Transverse colon (tissue), 4 donors: Measurements from ENCODE around the gene HELZ2. TPM values are rescaled to one million over a fixed set of nuclear protein-coding genes. Genes with fewer than 3 reads are reported as not detected.

Source experiments
- DNase-seq: peaks from one replicate; pipeline ENCODE4 v3.0.0-alpha.2; 2019
- H3K27ac ChIP-seq, 4 donors: fragments of 200-600 bp; sonication (generic); 2 replicates each; pipeline ENCODE4 v1.5.1; 2016 to 2018; ENCODE audit warnings: inconsistent platforms in 4 of 4
- H3K27me3 ChIP-seq: fragments of 200-600 bp; sonication (generic); 2 replicates; pipeline ENCODE4 v1.5.1; 2017; ENCODE audit warnings: inconsistent platforms
- H3K36me3 ChIP-seq, 4 donors: fragments of 200-600 bp; sonication (generic); 2 replicates each; pipeline ENCODE4 v1.5.1; 2017 to 2019; ENCODE audit warnings: inconsistent platforms in 4 of 4
- H3K4me1 ChIP-seq, 4 donors: fragments of 200-600 bp; sonication (generic); 2 replicates each; pipeline ENCODE4 v1.5.1; 2017 to 2020; ENCODE audit warnings: inconsistent platforms in 4 of 4
- H3K4me3 ChIP-seq, 4 donors: fragments of 200-600 bp; sonication (generic); 1 replicate in 1 of 4; 2 replicates in 3 of 4; pipeline versions ENCODE4 v1.5.1 to v1.6.1; 2017 to 2019; ENCODE audit warnings: inconsistent platforms in 4 of 4
- H3K9me3 ChIP-seq, 2 donors: fragments of 200-600 bp; sonication (generic); 2 replicates each; pipeline ENCODE4 v1.5.1; 2017 to 2019; ENCODE audit warnings: inconsistent platforms in 2 of 2
- CTCF ChIP-seq, 5 experiments: fragments of 200-600 bp in 3 of 5; fragments of 450-650 bp in 2 of 5; sonication (generic) in 3 of 5; IDR thresholded peaks; 1 replicate in 2 of 5; 2 replicates in 3 of 5; pipeline ENCODE4 v1.5.1; 2016 to 2017; ENCODE audit warnings: antibody characterized with exemption in 5 of 5, inconsistent platforms in 3 of 5, mild to moderate bottlenecking in 2 of 5, moderate library complexity in 1 of 5
- EP300 ChIP-seq: sonication (generic); formaldehyde crosslinking; IDR thresholded peaks from one replicate; pipeline ENCODE4 v1.6.1; 2017; ENCODE audit warnings: antibody characterized with exemption, low read depth
- POLR2A ChIP-seq: fragments of 450-650 bp; IDR thresholded peaks from one replicate; pipeline ENCODE4 v1.6.1; 2016; ENCODE audit warnings: antibody characterized with exemption, mild to moderate bottlenecking, moderate library complexity
- POLR2AphosphoS5 ChIP-seq, 3 donors: sonication (generic); formaldehyde crosslinking; IDR thresholded peaks; one replicate each; pipeline ENCODE4 v1.6.1; 2016; ENCODE audit warnings: antibody characterized with exemption in 3 of 3
- WGBS, 2 donors: methylation state at CpG; one replicate each; pipeline ENCODE4 v1.1.5; 2018; ENCODE audit warnings: low coverage in 1 of 2; 5-methylcytosine and 5-hydroxymethylcytosine counted together
- in situ Hi-C, 4 donors: fragments of 200-750 bp; cut with MboI; loops; one replicate each; pipeline versions ENCODE4 v1.15.0 to v1.15.1; 2017; ENCODE audit warnings: low sequenced_read_pairs in 3 of 4, low pct_ligation_motif_present in 1 of 4, low pct_unique_long_range_greater_than_20kb in 1 of 4
- intact Hi-C: fragments of 100-400 bp; cut with DNase I; formaldehyde crosslinking; loops from one replicate; pipeline ENCODE4 v1.15.1; 2023; ENCODE audit warnings: low total_unique reads
- total RNA-seq, 4 donors: library from RNA; depleted of rRNA; stranded (reverse); fragments of >200 nt; gene quantifications; one replicate each; pipeline ENCODE4 v1.1.0, GENCODE V29; 2016

HELZ2 gene
- total RNA-seq, 4 donors from 2014 or later = 32.9 to 49.4 (median 38.8) TPM

GRCh38 chr20:63558804-63559484 is 15.1 kb downstream of the HELZ2 start:
- Histone ChIP-seq H3K9me3 (no peaks in the 10 kb centered on the region), H3K27me3 (peaks cover 11% of the 10 kb centered on the region), H3K4me1 (peaks cover 0 to 5% (median 5%) of the 10 kb centered on the region in 4 donors), H3K4me3 (no peak overlapping the region), H3K36me3 (peaks cover 0 to 15% (median 5%) of the 10 kb centered on the region in 4 donors), H3K27ac (no peak overlapping the region)
- WGBS, 2 donors = 81% methylated on average over 12 of the region's 14 CpGs; no CpG with 5 or more reads in 1 of the 2 donors
- intact Hi-C loops = no loop called here
- in situ Hi-C loops = no loop called here
- no peak for TF ChIP-seq EP300
- TF ChIP-seq CTCF (IDR thresholded peaks at IDR 0.05) = no peak
- no peak for TF ChIP-seq POLR2A
- TF ChIP-seq POLR2AphosphoS5 (IDR thresholded peaks at IDR 0.05) = no peak
- no peak for DNase-seq

DNA sequence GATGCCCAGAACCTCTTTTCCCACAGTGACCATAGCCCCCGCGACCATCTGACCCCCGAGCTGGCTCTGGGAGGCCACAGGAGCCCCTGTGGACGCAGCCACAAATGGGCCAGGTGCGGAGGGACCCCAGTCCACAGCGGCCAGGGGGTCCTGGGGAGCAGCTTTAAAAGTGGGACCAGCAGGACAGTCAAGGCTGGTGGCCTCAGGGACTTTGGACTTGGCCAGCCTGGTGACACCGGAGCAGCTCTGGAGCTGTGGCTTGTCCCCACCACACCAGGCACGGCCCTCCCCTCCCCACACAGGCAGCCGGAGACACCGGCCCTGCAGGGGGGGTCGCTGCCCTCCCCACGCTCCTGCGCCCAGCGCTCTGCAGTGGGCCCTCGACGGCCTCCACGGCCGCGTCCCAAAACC is 16.6 kb downstream of the HELZ2 start:
- Histone ChIP-seq H3K4me3 (no peak overlapping the region), H3K36me3 (peaks cover 0 to 14% (median 5%) of the 10 kb centered on the region in 4 donors), H3K27ac (no peak overlapping the region), H3K27me3 (peaks cover 16% of the 10 kb centered on the region), H3K9me3 (no peaks in the 10 kb centered on the region), H3K4me1 (peaks cover 0 to 18% (median 10%) of the 10 kb centered on the region in 4 donors)
- in situ Hi-C loops (no loop called here), intact Hi-C loops (no loop called here)
- WGBS, 2 donors = 93% methylated on average over 14 of the region's 19 CpGs; no CpG with 5 or more reads in 1 of the 2 donors
- no peak for DNase-seq
- TF ChIP-seq POLR2A = no peak
- no peak for TF ChIP-seq POLR2AphosphoS5 (IDR thresholded peaks at IDR 0.05)

- Histone ChIP-seq H3K9me3 (no peaks in the 10 kb centered on the region), H3K27ac (no peak overlapping the region), H3K36me3 (peaks cover 0 to 10% (median 3%) of the 10 kb centered on the region in 4 donors), H3K4me3 (no peak overlapping the region), H3K27me3 (peaks cover 16% of the 10 kb centered on the region), H3K4me1 (peaks cover 0 to 18% (median 10%) of the 10 kb centered on the region in 4 donors)
- in situ Hi-C loops (no loop called here), intact Hi-C loops (no loop called here)
- WGBS, 2 donors = 78% methylated on average over 23 of the region's 23 CpGs; no CpG with 5 or more reads in 1 of the 2 donors
- no peak for TF ChIP-seq CTCF (IDR thresholded peaks at IDR 0.05)
- no peak for TF ChIP-seq POLR2AphosphoS5 (IDR thresholded peaks at IDR 0.05)
- TF ChIP-seq EP300 = no peak
- TF ChIP-seq POLR2A = no peak
- no peak for DNase-seq
Observed at GRCh38 chr20:63556873-63557478, 17.1 kb downstream of the HELZ2 start.

DNA sequence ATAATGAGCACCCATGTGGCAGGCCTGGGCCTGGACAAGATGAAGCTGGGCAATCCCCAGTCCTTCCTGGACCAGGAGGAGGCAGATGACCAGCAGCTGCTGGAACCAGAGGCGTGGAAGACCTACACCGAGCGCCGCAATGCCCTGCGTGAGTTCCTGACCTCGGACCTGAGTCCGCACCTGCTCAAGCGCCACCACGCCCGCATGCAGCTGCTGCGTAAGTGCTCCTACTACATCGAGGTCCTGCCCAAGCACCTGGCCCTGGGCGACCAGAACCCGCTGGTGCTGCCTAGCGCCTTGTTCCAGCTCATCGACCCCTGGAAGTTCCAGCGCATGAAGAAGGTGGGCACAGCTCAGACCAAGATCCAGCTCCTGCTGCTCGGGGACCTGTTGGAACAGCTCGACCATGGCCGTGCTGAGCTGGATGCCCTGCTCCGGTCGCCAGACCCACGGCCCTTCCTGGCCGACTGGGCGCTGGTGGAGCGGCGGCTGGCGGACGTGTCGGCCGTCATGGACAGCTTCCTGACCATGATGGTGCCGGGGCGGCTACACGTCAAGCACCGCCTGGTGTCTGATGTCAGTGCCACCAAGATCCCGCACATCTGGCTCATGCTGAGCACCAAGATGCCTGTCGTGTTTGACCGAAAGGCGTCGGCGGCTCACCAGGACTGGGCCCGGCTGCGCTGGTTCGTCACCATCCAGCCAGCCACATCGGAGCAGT is 18.2 kb downstream of the HELZ2 start:
- intact Hi-C loops = no loop called here
- no peak for DNase-seq
- Histone ChIP-seq H3K9me3 (no peaks in the 10 kb centered on the region), H3K36me3 (peaks cover 0 to 9% (median 3%) of the 10 kb centered on the region in 4 donors), H3K4me1 (peaks cover 0 to 18% (median 10%) of the 10 kb centered on the region in 4 donors), H3K4me3 (no peak overlapping the region), H3K27me3 (peaks cover 20% of the 10 kb centered on the region), H3K27ac (no peak overlapping the region)
- in situ Hi-C loops = no loop called here
- TF ChIP-seq POLR2A (no peak), POLR2AphosphoS5 (IDR thresholded peaks at IDR 0.05) (no peak)
- 81% methylated on average over 30 of the region's 45 CpGs; no CpG with 5 or more reads in 1 of the 2 donors for WGBS, 2 donors
